Activated naive CD8-positive, alpha-beta T cell treated with anti-CD3 and anti-CD28 coated beads, Interleukin-2, amount 50 U/mL, for 16 hours (primary cell): Measurements from ENCODE around the gene AKNA.

ENCODE experiments used
- DNase-seq: peaks from one replicate; pipeline ENCODE4 v3.0.0-alpha.2; 2020; ENCODE audit warnings: low read depth, low spot score

The AKNA gene

DNA sequence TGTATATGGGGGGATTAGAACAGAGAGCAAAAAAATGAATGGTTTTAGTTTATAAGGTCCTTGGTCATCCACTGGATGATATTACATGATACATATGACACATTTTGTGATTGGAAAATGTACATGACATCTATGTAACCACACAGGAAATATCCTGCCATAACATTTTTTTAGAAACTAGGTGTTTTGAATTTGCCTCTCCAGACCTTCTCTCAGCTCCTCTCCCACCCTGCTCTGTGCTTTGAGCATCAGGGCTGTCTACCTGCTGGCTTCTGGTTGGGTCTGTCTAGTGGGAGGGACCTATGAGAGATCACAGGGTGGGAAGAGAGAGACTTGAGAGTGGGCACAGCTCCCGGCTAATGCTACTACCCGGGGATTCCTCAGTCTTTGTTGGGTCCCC lies 24.4 kb downstream of the AKNA start:
- no peak for DNase-seq

DNA sequence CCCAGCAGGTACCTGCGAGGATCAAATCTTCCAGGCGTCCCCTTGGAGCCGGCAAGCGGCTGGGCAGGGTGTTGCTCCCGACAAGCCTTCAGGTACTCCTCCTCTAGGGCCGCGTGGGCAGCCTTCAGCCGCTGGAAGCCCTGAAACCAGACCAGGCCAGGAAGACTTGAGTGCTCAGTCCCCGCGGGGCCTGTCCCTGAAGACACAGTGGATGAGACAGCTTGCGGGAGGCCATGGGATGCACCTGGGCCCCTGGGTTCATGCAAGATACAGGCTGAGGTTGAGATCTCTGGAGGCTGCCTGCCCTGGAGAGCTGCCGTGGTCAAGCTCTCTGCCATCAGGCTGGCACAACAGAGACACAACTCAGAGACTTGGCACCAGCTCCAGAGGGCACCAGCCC lies 25.4 kb downstream of the AKNA start:
- DNase-seq = no peak

DNA sequence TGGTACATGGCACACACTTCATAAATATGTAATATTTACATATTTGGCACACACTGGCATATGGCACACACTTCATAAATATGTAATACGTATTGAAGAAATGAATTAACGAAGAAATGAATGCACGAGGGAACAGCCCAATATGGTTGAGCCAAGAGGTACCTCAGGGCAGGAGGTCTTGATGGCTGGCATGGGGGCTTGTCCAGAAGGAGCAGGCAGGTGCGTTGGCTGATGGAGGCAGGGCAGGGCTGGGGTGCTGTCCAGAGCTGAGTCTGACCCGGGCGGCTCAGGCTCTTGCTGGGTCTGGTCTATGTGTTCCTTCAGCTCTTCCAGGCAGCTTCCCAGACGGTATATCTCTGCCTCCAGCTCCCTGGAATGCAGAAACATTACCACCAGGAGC lies 26.2 kb downstream of the AKNA start:
- no peak for DNase-seq

DNA sequence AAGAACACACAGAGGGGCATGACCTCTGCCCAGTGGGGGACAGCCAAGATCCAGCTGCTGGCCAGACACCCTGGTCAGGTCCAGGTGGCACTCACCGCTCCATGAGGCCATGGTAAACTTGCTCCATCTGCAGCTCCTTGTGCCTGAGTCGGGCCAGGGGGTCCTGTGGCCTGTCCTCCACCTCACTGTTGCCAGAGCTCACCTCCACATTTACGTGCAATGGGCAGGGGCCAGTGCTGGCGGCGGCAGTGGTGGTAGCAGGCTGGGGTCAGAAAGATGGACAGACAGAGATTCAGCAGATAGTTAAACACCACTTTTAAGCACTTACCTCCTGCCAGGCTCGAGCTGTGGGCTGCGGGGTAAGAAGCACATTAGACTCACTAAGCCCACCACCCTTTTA lies 28.0 kb downstream of the AKNA start:
- no peak for DNase-seq

DNA sequence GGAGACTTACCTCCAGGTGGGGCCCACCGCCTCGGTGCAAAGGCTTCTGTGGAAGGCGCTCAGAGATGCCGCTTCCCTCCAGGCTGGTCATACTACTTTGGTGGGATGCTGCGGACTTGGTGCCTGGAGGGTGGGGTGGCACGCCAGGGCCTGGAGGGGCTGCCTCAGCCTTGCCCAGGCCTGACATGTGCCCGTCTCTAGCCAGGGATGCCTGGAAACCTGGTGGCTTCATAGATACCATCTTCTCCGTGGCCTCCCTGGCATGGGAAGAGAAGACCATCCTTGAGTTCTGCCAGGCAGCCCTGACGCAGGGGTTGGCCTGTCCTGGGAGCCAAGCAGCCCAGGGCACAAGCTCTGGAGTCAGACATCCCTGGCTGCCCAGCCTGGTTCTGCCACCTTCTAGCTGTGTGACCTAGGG lies 29.9 kb downstream of the AKNA start:
- DNase-seq = no peak

DNA sequence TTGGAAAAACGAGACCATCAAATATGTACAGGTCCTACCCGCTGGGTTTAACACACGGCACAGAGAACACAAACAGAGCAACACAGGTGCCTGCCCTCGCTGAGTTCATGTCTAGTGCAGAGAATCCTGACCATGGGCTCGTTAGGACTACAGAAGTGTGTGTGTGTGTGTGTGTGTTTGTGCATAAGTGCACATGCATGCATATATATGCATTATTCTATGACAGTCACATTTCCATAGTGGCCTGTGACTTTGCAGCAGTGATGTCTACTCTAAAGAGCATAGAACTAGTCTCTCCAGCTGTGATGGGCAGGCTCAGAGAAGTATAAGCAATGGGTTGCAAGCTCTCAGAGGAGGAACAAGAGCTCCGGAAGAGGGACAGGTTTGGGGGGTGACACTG lies 30.4 kb downstream of the AKNA start:
- no peak for DNase-seq

DNA sequence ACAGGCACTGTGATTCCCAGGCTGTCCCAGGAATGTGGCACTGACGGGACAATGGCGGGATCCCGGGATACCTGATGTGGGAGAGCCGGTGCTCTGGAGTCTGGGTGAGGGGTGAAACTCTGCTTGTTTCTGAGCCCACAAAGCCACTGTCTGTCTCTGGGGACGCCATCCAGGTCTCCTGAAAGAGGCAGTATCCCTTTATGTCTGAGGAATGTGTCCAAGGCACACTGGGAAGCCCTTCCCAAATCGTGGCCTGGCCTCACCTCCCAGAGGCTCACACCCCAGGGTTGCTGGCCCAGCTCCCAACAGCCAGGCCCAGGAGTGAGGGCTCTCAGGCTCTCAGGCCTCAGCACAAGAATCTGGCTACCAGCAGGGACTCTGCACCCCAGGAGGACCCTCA lies 31.0 kb downstream of the AKNA start:
- DNase-seq = no peak

DNA sequence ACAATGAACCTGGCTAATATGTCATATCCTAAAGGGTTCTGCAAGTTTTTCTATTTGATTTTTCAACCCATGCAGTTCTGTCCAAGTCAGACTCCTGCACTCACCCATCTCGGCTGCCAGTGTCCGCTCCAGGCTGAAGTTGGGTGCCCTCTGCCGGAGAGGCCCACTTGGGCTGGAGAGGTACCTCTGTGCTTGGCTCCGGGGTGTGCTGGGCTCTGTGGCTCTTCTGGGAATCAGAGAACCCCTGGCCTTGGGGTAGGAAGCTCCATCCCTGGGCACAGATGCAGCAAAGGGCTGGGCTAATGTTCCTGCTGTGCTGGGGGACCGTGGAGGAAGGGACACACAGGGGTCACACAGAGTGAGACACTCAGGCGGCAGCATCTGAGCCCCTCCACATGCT lies 32.0 kb downstream of the AKNA start:
- no peak for DNase-seq

DNA sequence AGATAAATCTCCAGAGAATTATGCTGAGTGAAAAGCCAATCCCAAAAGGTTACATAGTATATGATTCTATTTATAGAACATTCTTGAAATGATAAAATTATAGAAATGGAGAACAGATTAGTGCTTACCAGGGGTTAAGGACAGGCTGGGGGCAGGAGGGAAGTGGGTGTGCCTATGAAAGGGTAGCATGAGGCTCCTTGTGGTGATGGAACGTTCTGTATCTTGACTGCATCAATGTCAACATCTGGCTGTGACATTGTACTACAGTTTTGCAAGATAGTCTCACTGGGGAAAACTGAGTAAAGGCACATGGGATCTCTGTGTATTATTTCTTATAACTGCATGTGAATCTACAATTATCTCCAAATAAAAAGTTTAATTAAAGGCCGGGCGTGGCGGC lies 35.9 kb downstream of the AKNA start:
- no peak for DNase-seq

DNA sequence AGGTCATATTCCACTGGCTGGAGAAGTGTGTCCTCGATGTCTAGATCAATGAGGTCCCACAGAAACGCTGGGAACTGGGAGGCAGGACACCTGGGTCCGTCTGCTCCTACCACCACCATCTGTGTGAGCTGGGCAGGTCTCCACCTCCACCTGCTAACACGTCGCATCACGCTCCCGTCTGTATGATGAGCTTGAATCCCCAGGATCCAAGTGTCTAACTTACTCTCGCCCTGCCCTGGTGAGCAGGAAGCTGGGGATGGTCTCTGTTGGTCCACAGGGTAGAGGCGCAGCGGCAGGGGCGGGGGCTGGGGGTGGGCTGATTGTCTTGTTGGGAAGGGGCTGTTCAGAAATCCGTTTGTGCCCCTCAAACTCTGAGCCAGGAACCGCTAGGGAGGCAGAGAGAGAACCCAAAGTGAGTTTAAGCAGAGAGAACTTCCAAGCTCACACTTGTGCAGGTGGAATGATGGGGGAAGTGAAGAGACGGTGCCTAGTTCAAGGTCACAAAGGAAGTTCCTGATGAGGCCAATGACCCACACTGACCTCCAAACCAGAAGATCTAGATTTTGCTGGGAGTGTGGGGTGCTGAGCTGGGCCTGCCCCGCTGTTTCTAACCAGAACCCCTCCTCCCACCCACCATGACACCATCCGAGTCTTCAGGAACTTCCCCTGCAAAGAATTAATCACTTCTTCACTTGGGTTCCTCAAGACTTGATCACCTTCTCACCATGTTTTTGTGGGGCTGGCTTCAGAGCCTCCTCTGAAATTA lies 37.0 kb downstream of the AKNA start:
- no peak for DNase-seq

DNA sequence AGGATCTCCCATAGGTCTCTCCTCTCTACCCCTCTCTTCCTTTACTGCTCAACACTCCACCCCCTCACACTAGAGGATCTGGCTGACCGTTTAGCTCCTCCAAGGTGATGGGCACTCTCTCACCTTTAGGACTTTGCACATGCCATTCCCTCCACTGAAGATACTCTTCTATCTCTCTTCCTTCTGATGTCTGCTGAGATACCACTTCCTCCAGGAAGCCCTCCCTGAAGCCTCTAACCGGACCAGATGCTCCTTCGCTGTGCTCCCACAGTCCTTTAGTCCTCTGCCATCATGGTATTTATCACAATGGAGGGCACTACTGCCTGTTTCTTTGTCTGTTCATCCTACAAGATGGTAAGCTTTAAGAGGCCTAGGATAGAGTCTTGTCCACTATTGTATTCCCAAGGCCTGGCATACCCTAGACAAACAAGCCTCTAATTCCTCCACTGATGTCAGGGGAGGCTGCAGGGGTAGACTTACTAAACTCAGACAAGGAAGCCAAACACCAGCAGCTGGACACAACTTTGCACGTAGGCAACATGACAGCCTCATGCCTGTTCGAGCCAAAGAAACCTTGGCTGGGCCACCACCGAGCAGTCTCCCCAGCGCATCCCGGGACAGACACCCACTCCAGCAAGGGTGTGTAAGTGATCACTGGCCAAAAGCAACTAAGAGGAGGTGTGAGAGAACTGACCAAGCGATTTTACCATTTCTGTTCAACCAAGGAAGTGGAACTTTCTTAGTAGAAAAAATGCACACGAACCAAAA lies 37.9 kb downstream of the AKNA start:
- no peak for DNase-seq

DNA sequence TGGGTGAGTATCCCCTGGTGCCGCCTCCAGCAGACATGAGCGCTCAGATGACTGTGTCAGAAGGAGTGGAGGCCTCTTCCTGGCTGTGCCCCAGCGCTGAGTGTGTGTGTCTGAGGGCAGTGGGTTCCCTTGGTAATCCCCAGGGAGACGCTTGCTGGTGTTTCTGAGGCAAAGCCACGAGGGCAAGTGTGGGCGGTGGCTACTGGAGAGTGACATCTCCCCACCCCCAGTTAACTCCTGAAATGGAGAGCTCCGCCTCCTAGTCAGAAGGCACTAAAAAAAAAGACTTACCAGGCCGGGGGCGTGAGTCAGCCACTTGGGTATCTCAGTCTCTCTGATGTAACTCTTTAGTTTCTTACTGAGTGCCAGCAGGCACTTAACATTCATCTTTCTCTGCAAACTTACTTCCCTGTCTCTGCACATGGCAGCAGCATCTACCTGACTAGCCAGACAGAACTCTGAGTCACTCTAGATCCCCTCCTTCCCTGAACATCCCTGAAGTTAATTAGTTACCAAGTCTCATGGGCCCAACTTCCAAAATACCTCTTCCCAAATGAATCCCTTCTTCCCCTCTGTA lies 38.8 kb downstream of the AKNA start:
- DNase-seq = peak; percentile 74

DNA sequence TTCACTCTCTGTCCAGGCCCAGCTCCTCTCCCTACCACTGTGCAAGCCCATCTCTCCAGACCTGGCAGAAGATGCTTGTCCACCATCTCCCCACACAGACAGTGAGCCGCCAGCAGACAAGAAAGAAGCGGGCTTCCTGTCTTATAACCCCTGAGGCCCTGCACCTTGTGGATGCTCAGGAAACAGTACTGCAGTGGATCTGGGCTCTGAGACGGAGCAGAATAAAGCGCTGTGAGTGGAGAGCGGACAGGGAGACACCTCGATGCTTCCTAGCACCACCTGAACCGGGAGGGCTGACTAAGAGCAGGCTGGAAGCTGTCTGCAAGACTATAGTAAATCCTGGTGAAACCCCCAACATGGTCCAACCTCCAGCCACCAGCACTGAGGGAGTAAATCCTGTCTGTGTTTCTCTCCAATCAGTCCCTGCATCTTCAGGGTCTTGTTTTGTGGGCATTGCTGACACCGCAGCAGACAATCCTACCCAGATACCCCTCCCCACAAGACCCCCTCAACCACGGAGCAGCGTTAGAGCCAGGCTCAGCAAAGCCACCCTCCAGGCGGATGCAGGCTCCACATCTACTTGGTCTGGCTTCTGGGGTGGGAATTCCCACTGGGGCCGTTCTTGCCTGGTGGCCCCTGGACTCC lies 39.4 kb downstream of the AKNA start:
- DNase-seq = no peak

DNA sequence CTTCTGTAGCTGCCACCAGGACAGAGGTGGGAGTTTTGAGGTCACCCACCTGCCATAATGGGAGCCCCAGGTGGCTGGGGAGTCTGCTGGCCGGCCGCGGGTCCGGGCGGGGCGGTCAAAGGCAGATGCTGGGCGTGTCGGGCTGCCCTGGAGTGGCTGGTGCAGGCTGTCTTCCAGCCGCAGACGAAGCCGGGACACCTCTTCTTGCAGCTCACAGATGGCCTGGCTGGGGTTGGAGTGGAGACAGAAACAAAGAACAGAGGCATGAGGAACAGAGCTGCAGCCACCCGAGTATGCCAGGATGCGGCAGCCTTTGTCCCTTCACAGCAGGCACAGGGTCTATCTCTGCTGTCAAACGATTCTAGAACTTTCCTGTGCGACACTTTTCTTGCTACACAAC lies 40.1 kb downstream of the AKNA start:
- DNase-seq = no peak

DNA sequence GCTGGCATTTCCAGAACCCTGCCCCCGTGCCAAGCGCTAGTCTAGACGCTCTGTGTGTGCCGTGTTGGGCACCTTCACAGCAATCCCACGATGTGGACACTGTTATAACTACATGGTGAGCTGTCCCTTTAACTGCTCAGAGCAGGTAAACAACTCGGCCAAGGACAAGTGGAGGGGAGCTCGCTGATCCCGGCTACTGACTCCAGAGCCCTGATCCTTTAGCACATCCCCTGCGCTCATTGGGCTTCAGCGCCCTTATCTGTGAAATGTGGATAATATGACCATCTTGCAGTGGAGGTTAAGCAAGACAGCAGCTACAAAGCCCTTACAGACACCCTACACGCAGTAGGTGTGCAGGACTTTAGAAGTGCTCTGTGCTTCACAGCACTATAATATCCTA lies 41.6 kb downstream of the AKNA start:
- DNase-seq = no peak

DNA sequence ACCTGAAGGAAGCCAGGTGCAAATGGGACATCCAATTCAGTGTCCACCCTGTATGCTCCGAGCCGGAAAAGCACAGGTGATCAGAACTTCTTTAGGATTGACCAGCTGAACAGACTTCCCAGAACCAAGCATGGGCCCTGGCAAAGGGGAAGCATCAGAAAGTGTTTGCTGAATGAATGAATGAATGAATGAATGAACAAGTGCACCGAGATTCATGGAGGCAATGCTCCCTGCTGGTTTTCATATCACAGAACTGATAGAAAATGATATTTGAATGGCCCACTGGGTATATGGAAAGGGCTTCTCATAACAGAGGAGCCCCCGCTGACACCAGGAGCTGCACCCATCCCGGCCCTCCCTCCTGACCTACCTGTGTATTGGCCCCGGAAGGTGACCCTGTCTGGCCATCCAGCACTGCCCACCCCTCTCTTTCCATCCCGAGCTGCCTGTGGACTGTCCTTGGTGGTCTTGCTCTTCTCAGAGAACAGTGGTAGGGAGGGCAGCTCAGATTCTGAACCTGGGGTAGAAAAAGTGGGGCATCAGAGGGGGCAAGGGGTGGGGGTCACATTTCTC lies 42.2 kb downstream of the AKNA start:
- DNase-seq = no peak

DNA sequence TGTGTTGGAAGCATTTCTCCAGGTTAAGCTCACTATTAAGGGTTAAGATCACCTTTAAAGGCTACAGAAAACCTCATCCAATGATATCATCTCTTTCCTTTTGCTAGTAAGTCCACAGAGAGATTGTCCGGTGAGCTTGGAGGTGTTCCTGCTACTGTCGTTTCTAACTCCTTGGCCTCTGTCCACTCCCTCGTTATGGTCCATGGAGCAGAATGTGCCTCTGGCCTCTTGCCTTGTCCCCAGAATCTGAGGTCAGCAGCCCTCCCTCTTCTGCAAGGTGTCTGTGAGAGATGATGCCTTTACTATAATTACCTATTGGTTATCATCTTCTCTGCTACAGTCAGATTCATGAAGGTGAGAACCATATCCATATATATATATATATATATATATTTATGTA lies 43.1 kb downstream of the AKNA start:
- DNase-seq = no peak

DNA sequence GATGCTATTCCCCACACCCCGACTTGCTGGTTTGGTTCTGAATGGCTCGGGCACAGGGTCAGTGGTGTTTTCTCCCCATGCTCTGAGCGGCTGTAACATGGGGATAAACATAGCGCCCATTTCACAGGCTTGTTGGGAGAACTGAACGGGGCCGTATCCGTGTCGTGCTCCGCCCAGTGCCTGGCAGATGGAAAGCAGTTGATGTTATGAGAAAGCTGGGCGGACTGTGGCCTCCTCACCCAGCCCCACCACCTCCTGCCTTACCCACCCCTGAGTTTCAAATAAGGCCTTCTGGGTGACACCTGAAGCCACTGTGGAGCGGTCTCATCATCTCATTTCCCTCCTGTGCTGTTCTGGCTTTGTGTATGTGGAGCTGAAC lies 43.6 kb downstream of the AKNA start:
- DNase-seq = no peak

DNA sequence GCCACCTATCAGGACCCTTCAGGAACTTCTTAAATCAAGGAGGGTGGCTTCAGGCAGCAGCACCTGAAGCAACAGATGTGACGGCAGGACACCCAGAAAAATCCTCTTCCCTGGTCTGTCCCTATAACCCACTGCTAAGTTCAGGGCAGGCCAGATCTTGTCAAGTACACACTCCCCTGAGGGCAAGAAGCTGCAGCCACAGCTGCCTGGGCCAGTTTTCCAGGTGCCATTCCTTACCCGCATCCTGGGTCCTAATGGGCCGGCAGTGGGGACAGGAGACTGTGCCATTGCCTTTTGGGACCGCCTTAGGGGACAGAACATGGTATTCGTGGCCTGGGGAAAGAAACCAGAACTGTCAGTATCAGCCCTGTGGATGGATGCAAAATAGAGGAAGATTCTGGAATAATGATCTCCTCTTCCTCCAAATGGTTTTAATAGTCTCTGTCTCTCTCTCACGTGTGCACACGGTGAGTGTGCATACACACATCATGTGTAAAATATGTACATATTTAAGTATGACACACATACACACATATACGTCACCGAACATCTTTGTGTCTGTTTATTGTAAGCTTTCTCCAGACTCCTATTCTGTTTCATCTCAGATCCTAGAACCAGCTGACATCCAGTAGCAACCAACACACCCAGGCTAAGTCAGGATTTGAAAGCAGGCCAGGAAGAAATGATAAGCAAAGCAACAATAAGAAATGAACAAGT lies 44.2 kb downstream of the AKNA start:
- DNase-seq = no peak

DNA sequence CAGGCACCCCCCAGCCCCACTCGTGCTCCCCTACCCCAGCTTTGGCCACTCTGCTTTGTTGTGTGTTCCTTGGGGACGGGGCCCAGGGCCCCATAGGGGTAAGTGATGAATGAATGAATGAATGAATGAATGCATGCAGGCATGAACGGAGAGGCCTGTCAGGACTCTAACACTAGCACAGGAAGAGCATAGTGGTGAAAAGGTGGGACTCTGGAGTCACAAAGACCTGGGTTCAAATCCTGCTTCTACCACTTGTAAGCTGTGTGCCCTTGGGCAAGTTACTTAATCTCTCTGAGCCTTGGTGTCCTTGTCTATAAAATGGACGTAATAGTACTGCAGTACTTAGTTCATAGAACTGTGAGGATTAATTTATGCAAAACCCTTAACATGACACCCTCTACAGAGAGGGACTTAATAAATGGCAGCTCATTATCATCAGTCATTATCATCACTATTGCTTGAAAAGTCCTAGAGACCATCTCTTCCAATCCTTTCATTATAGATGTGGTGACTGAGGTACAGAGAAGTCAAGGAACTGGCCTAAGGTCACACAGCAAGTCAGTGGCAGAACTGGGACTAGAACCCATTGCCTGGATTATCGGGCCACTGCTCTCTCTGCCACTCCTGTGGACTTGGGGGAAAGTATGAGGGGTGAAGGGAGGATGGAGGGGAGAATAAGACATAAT lies 44.9 kb downstream of the AKNA start:
- no peak for DNase-seq

DNA sequence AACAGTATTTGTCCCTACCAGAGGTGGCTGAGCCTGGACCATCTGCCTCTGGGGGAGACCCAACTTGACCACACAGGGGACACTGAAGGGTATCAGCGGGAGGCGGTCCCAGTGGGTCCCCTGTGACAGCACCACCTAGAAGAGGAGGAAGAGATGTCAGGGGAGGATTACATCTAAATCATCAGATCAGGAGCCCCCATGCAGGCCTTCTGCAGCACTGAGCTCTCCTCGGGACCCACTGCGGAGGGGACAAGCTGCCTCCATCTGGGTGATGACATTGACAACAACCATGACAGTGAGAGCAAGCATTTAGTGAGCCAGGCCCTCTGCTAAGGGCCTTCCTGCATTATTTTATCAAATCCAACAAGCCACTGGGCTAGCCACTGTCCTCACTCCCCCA lies 45.8 kb downstream of the AKNA start:
- DNase-seq = no peak
